H1 (cell line): ENCODE results near the gene ALG14. TPM values are rescaled to one million over a fixed set of nuclear protein-coding genes. Genes with fewer than 3 reads are reported as not detected.

ENCODE experiments used
- CTCF ChIA-PET: fragments of 300-600 bp; sonication (Branson Sonifier 250); formaldehyde crosslinking; loops from one replicate; lab custom pipeline; 2021; ENCODE audit not compliant: partially characterized antibody; lab: Charles Lee
- POLR2A ChIA-PET: fragments of 300-600 bp; sonication (Branson Sonifier 250); formaldehyde crosslinking; loops from one replicate; lab custom pipeline; 2021; ENCODE audit warnings: inconsistent platforms; ENCODE audit not compliant: partially characterized antibody; lab: Charles Lee
- DNase-seq, 2 experiments: peaks; one replicate each; pipeline versions ENCODE4 v3.0.0 to v3.0.0-alpha.2; 2010 to 2022; ENCODE audit warnings: low spot score in 2 of 2, low read depth in 1 of 2, mixed read lengths in 1 of 2
- FAIRE-seq: peaks from 2 replicates; lab custom pipeline; 2011; peaks lifted over from hg19 to GRCh38; lab: Jason Lieb, UNC
- H2AFZ ChIP-seq: 2 replicates; pipeline ENCODE4 v1.8.1; 2012; ENCODE audit warnings: low read length, inconsistent platforms
- H2AK5ac ChIP-seq: 2 replicates; pipeline ENCODE4 v1.6.1; 2013; ENCODE audit warnings: low read depth, low read length
- H2BK120ac ChIP-seq: replicated peaks from 2 replicates; pipeline ENCODE3; 2013; ENCODE audit warnings: low read depth, low read length, inconsistent platforms
- H2BK12ac ChIP-seq: 2 replicates; pipeline ENCODE4 v1.6.1; 2013; ENCODE audit warnings: low read depth, low read length
- H2BK15ac ChIP-seq: 2 replicates; pipeline ENCODE4 v1.6.1; 2013; ENCODE audit warnings: low read length
- H2BK20ac ChIP-seq: 2 replicates; pipeline ENCODE4 v1.6.1; 2013; ENCODE audit warnings: low read length
- H2BK5ac ChIP-seq: 2 replicates; pipeline ENCODE4 v1.6.1; 2013; ENCODE audit warnings: low read depth, low read length
- H3K14ac ChIP-seq: 2 replicates; pipeline ENCODE4 v1.6.1; 2013; ENCODE audit warnings: inconsistent platforms; ENCODE audit not compliant: insufficient read length
- H3K18ac ChIP-seq: 2 replicates; pipeline ENCODE4 v1.6.1; 2013; ENCODE audit warnings: low read length; ENCODE audit errors: extremely low read depth
- H3K23ac ChIP-seq: 2 replicates; pipeline ENCODE4 v1.6.1; 2013; ENCODE audit warnings: inconsistent platforms; ENCODE audit not compliant: insufficient read length
- H3K23me2 ChIP-seq: 2 replicates; pipeline ENCODE4 v1.6.1; 2013; ENCODE audit warnings: low read depth, low read length
- H3K27ac ChIP-seq: 2 replicates; pipeline ENCODE4 v1.6.1; 2011; ENCODE audit warnings: low read depth, low read length, inconsistent platforms
- H3K27me3 ChIP-seq, 4 experiments: replicated peaks in 1 of 4; 1 replicate in 1 of 4; 2 replicates in 3 of 4; pipeline versions ENCODE4 v1.6.1 to v1.8.1; 2011 to 2013; ENCODE audit warnings: low read length in 3 of 4, mild to moderate bottlenecking in 3 of 4, inconsistent platforms in 2 of 4, mixed read lengths in 2 of 4, moderate library complexity in 1 of 4; ENCODE audit not compliant: control insufficient read depth in 3 of 4, insufficient read depth in 3 of 4; ENCODE audit errors: extremely low read depth in 1 of 4
- H3K36me3 ChIP-seq, 4 experiments: 2 replicates each; pipeline versions ENCODE4 v1.6.1 to v1.8.1; 2011 to 2013; ENCODE audit warnings: mild to moderate bottlenecking in 4 of 4, low read length in 3 of 4, moderate library complexity in 2 of 4, control low read depth in 1 of 4, inconsistent platforms in 1 of 4; ENCODE audit not compliant: insufficient read depth in 4 of 4, control insufficient read depth in 2 of 4
- H3K4ac ChIP-seq: replicated peaks from 2 replicates; pipeline ENCODE3; 2013; ENCODE audit warnings: low read length, low read depth, mixed read lengths, inconsistent platforms; ENCODE audit not compliant: insufficient read length
- H3K4me1 ChIP-seq, 4 experiments: replicated peaks in 1 of 4; 1 replicate in 1 of 4; 2 replicates in 3 of 4; pipeline versions ENCODE4 v1.6.1 to v1.8.1; 2011 to 2013; ENCODE audit warnings: low read length in 3 of 4, inconsistent platforms in 2 of 4, mixed read lengths in 1 of 4; ENCODE audit not compliant: insufficient read depth in 4 of 4, control insufficient read depth in 3 of 4
- H3K4me2 ChIP-seq, 2 experiments: 2 replicates each; pipeline versions ENCODE4 v1.6.1 to v1.8.1; 2011 to 2013; ENCODE audit warnings: low read depth in 2 of 2, low read length in 2 of 2, control low read depth in 1 of 2, inconsistent platforms in 1 of 2, mild to moderate bottlenecking in 1 of 2; ENCODE audit not compliant: insufficient read depth in 1 of 2
- H3K4me3 ChIP-seq, 4 experiments: fragments of 200-600, 300-600 bp in 1 of 4; sonication (generic), shearing (Covaris generic), sonication (Bioruptor Twin) in 1 of 4; 2 replicates each; pipeline versions ENCODE4 v1.5.1 to v1.8.1; 2011 to 2016; ENCODE audit warnings: low read length in 4 of 4, low read depth in 3 of 4, control low read depth in 2 of 4, inconsistent platforms in 2 of 4, mild to moderate bottlenecking in 2 of 4, mixed read lengths in 1 of 4, moderate library complexity in 1 of 4; ENCODE audit not compliant: insufficient read depth in 2 of 4; ENCODE audit errors: extremely low read depth in 1 of 4
- H3K56ac ChIP-seq: replicated peaks from 2 replicates; pipeline ENCODE3; 2013; ENCODE audit warnings: low read depth, mild to moderate bottlenecking, mixed read lengths, low read length, inconsistent platforms; ENCODE audit not compliant: insufficient read length
- H3K79me1 ChIP-seq: 2 replicates; pipeline ENCODE4 v1.6.1; 2013; ENCODE audit warnings: low read depth, low read length, control low read depth
- H3K79me2 ChIP-seq, 2 experiments: 2 replicates each; pipeline versions ENCODE4 v1.6.1 to v1.8.1; 2012 to 2013; ENCODE audit warnings: low read length in 2 of 2, mild to moderate bottlenecking in 2 of 2, inconsistent platforms in 1 of 2; ENCODE audit not compliant: insufficient read depth in 2 of 2, control insufficient read depth in 1 of 2
- H3K9ac ChIP-seq, 4 experiments: replicated peaks in 1 of 4; 1 replicate in 1 of 4; 2 replicates in 3 of 4; pipeline versions ENCODE4 v1.6.1 to v1.8.1; 2011 to 2013; ENCODE audit warnings: low read depth in 3 of 4, low read length in 3 of 4, control low read depth in 2 of 4, mild to moderate bottlenecking in 2 of 4, moderate library complexity in 2 of 4, inconsistent platforms in 1 of 4; ENCODE audit errors: extremely low read depth in 1 of 4
- H3K9me3 ChIP-seq, 2 experiments: 2 replicates each; pipeline versions ENCODE4 v1.6.1 to v1.8.1; 2012 to 2013; ENCODE audit warnings: mild to moderate bottlenecking in 2 of 2, moderate library complexity in 2 of 2, control low read depth in 1 of 2, inconsistent platforms in 1 of 2, low read depth in 1 of 2, low read length in 1 of 2, mixed read lengths in 1 of 2; ENCODE audit not compliant: insufficient read depth in 2 of 2
- H4K20me1 ChIP-seq, 2 experiments: replicated peaks in 1 of 2; 2 replicates each; pipeline versions ENCODE3 to v1.8.1; 2011 to 2013; ENCODE audit warnings: inconsistent platforms in 2 of 2, low read length in 2 of 2, mild to moderate bottlenecking in 1 of 2; ENCODE audit not compliant: insufficient read depth in 2 of 2, control insufficient read depth in 1 of 2
- H4K5ac ChIP-seq: 2 replicates; pipeline ENCODE4 v1.6.1; 2013; ENCODE audit warnings: low read length, low read depth, mixed read lengths, inconsistent platforms; ENCODE audit not compliant: insufficient read length
- H4K8ac ChIP-seq: 2 replicates; pipeline ENCODE4 v1.8.0; 2013; ENCODE audit warnings: mild to moderate bottlenecking, moderate library complexity, low read length, inconsistent platforms; ENCODE audit not compliant: insufficient read depth; ENCODE audit errors: extremely low read depth
- H4K91ac ChIP-seq: replicated peaks from 2 replicates; pipeline ENCODE3; 2013; ENCODE audit warnings: low read length, mixed read lengths, inconsistent platforms; ENCODE audit not compliant: insufficient read length
- CBX5 ChIP-seq: fragments of 300-800, 300-1000 bp; sonication (generic); IDR thresholded peaks from 2 replicates; pipeline ENCODE4 v1.7.1; 2016; ENCODE audit warnings: antibody characterized with exemption, low read length, low read depth
- CBX8 ChIP-seq: fragments of 300-800, 300-1000 bp; sonication (generic); IDR thresholded peaks from 2 replicates; pipeline ENCODE4 v1.7.1; 2016; ENCODE audit warnings: low read depth, low read length, borderline replicate concordance
- CEBPB ChIP-seq: IDR thresholded peaks from 2 replicates; pipeline ENCODE4 v1.6.1; 2012; ENCODE audit warnings: low read depth, low read length
- EZH2 ChIP-seq: fragments of 200-600 bp; sonication (generic); IDR thresholded peaks from 2 replicates; pipeline ENCODE4 v1.7.1; 2012; ENCODE audit warnings: low read depth, mild to moderate bottlenecking, moderate library complexity, low read length, inconsistent platforms; ENCODE audit not compliant: severe bottlenecking
- HDAC2 ChIP-seq, 2 experiments: fragments of 300-600 bp in 1 of 2; sonication (generic) in 1 of 2; IDR thresholded peaks; 2 replicates each; pipeline ENCODE4 v1.6.1; 2011 to 2012; ENCODE audit warnings: low read depth in 2 of 2, low read length in 2 of 2, mild to moderate bottlenecking in 2 of 2, moderate library complexity in 2 of 2, borderline replicate concordance in 1 of 2, inconsistent platforms in 1 of 2
- NANOG ChIP-seq: IDR thresholded peaks from 2 replicates; pipeline ENCODE4 v1.6.1; 2011; ENCODE audit warnings: low read length, low read depth, mild to moderate bottlenecking, inconsistent platforms; ENCODE audit not compliant: insufficient read depth, poor library complexity, severe bottlenecking
- RNF2 ChIP-seq: fragments of 200-900, 300-1000 bp; sonication (generic); IDR thresholded peaks from 2 replicates; pipeline ENCODE4 v1.7.1; 2016; ENCODE audit warnings: borderline replicate concordance, low read depth, mild to moderate bottlenecking, antibody characterized with exemption, low read length; ENCODE audit not compliant: poor library complexity, severe bottlenecking; ENCODE audit errors: missing control alignments
- SAP30 ChIP-seq: fragments of 300-600 bp; sonication (generic); IDR thresholded peaks from 2 replicates; pipeline ENCODE4 v1.7.1; 2012; ENCODE audit warnings: low read length, moderate library complexity, mild to moderate bottlenecking, inconsistent platforms; ENCODE audit not compliant: insufficient read depth, insufficient replicate concordance
- SIN3A ChIP-seq, 2 experiments: IDR thresholded peaks in 1 of 2; conservative IDR thresholded peaks in 1 of 2; 2 replicates each; pipeline ENCODE4 v1.6.1; 2011 to 2012; ENCODE audit warnings: low read length in 2 of 2, improper control_type of control experiment in 1 of 2, low read depth in 1 of 2, mild to moderate bottlenecking in 1 of 2
- SP2 ChIP-seq: IDR thresholded peaks from 2 replicates; pipeline ENCODE4 v1.6.1; 2012; ENCODE audit warnings: mild to moderate bottlenecking, low read length, inconsistent platforms
- WGBS, 2 experiments: shearing (Covaris generic) in 1 of 2; methylation state at CpG; one replicate each; pipeline versions ENCODE4 v1.1.6 to v1.1.7; 2013 to 2015; ENCODE audit warnings: low lambda C conversion rate in 2 of 2, mixed read lengths in 2 of 2, inconsistent platforms in 1 of 2, low coverage in 1 of 2, missing lambda C conversion rate in 1 of 2; ENCODE audit not compliant: insufficient replicate concordance in 2 of 2, insufficient coverage in 1 of 2, insufficient read length in 1 of 2; ENCODE audit errors: extremely low coverage in 1 of 2, missing lambda C conversion rate in 1 of 2; 5-methylcytosine and 5-hydroxymethylcytosine counted together
- polyA plus RNA-seq, 7 experiments: library from polyadenylated mRNA; depleted of rRNA in 3 of 7; stranded (reverse) in 5 of 7; unstranded in 2 of 7; fragments of >200 nt in 5 of 7; fragments of 200-250 nt in 2 of 7; gene quantifications; 1 replicate in 5 of 7; 2 replicates in 1 of 7; 4 replicates in 1 of 7; pipeline versions ENCODE4 v1.2.1 to v1.2.3, GENCODE V29; 2011 to 2013; ENCODE audit warnings: missing spikeins in 2 of 7, mixed read lengths in 2 of 7
- total RNA-seq: library from RNA; stranded (reverse); fragmentation: NEBNext Ultra II Directional; extraction: Animal tissue kit (Norgen Biotek cat#: 25700); gene quantifications from 2 replicates; pipeline ENCODE4 v1.2.1, GENCODE V29; 2021

The ALG14 gene
- total and polyA plus RNA-seq, 2 of the 8 experiments (the other 6 are each of a cell fraction or from before 2014, with no cell fraction given): 0.95 to 1.3 TPM

GRCh38 chr1:95116580-95117206 is 43.9 kb upstream of the ALG14 start:
- peak overlapping the region in 2 of 4 experiments; percentile 38 to 43; a peak in 2 of 7 replicates for H3K9ac ChIP-seq
- H3K4me3 ChIP-seq: peak overlapping the region; percentile 70 to 86 (median 78)
- no peak overlapping the region for H2AK5ac ChIP-seq
- no peak overlapping the region for H3K14ac ChIP-seq
- H3K23ac ChIP-seq: no peak overlapping the region
- H4K20me1 ChIP-seq: peaks cover 0 to 2% of the 10 kb centered on the region in 2 experiments
- peaks cover 4% of the 10 kb centered on the region; the same call in 1 of the 2 replicates for H3K23me2 ChIP-seq
- H4K91ac ChIP-seq: no peak overlapping the region
- H3K18ac ChIP-seq: no peak overlapping the region
- no peaks in the 10 kb centered on the region for H3K79me1 ChIP-seq
- no peak overlapping the region for H4K8ac ChIP-seq
- no peaks in the 10 kb centered on the region for H3K79me2 ChIP-seq
- POLR2A ChIA-PET: interaction anchor here (0.8 to 1.8 kb wide), 6 partner anchors 10 to 117 kb away, joined by 3 to 8 read pairs (median 4); partner anchors contain the start of gene RWDD3
- H2BK120ac ChIP-seq: no peak overlapping the region
- no peak overlapping the region for H2BK12ac ChIP-seq
- FAIRE-seq (peak; percentile 85), DNase-seq (peak in 1 of 2 experiments; percentile 78)
- no peak overlapping the region for H2BK15ac ChIP-seq
- H3K4ac ChIP-seq: no peak overlapping the region
- no peak overlapping the region for H2BK20ac ChIP-seq
- peak overlapping the region; percentile 96 for H2AFZ ChIP-seq
- no peak overlapping the region for H4K5ac ChIP-seq
- no peaks in the 10 kb centered on the region; a peak in 1 of 7 replicates for H3K4me1 ChIP-seq
- no peaks in the 10 kb centered on the region for H3K36me3 ChIP-seq
- no peak overlapping the region for H3K56ac ChIP-seq
- 5% methylated on average over 17 of the region's 17 CpGs; no CpG with 5 or more reads in 1 of the 2 experiments for WGBS, 2 experiments
- no peak overlapping the region for H2BK5ac ChIP-seq
- H3K27ac ChIP-seq: no peak overlapping the region
- no peaks in the 10 kb centered on the region for H3K9me3 ChIP-seq
- H3K27me3 ChIP-seq: peaks cover 0 to 4% (median 2%) of the 10 kb centered on the region in 4 experiments; a peak in 3 of 7 replicates
- H3K4me2 ChIP-seq: peak overlapping the region; percentile 6 to 93; a peak in 3 of 4 replicates
- CTCF ChIA-PET: interaction anchor here (0.6 to 5.5 kb wide), 24 partner anchors 8 to 428 kb away, joined by 3 to 46 read pairs (median 4); partner anchors contain the start of genes ALG14 and RWDD3
- TF ChIP-seq SP2 (no peak), RNF2 (no peak), CBX8 (no peak), CBX5 (no peak), HDAC2 (IDR thresholded peaks at IDR 0.05; ENCODE audit: borderline replicate concordance in 1 of 2, low read depth in 2 of 2, low read length in 2 of 2) (peak in 1 of 2 experiments; percentile 81; a peak in 2 of 4 replicates), SIN3A (conservative IDR thresholded peaks at IDR 0.05 in 1 of 2, IDR thresholded peaks at IDR 0.05 in 1 of 2; ENCODE audit: low read depth in 1 of 2, low read length in 2 of 2) (0 out of 4 replicates have a peak, but pooled peaks of 1 of the 2 experiments have one; percentile 48), SAP30 (no peak), EZH2 (no peak), NANOG (no peak), CEBPB (no peak)
